ENCODE data around the gene ZNHIT6. TPM values are rescaled to one million over a fixed set of nuclear protein-coding genes. Genes with fewer than 3 reads are reported as not detected.

Gene ZNHIT6
- total RNA-seq, 4 donors from 2014 or later, result 11.0 to 13.8 (median 12.5) TPM

- H3K27me3 ChIP-seq, result no peaks in the 10 kb centered on the region
- no peak overlapping the region for H3K27ac ChIP-seq
- no peaks in the 10 kb centered on the region for H3K4me1 ChIP-seq
- no peak for DNase-seq (ENCODE audit: low spot score in 2 of 2)
- H3K36me3 ChIP-seq, result no peaks in the 10 kb centered on the region
- no peak overlapping the region for H3K4me3 ChIP-seq
- whole genome bisulfite sequencing, result 97% methylated on average over 3 of the region's 3 CpGs
- H3K9me3 ChIP-seq, result no peaks in the 10 kb centered on the region
- no peak for TF ChIP-seq EP300 (IDR thresholded peaks at IDR 0.05)
Measured at GRCh38 chr1:85604298-85604997, 103.8 kb downstream of the ZNHIT6 start.

DNA sequence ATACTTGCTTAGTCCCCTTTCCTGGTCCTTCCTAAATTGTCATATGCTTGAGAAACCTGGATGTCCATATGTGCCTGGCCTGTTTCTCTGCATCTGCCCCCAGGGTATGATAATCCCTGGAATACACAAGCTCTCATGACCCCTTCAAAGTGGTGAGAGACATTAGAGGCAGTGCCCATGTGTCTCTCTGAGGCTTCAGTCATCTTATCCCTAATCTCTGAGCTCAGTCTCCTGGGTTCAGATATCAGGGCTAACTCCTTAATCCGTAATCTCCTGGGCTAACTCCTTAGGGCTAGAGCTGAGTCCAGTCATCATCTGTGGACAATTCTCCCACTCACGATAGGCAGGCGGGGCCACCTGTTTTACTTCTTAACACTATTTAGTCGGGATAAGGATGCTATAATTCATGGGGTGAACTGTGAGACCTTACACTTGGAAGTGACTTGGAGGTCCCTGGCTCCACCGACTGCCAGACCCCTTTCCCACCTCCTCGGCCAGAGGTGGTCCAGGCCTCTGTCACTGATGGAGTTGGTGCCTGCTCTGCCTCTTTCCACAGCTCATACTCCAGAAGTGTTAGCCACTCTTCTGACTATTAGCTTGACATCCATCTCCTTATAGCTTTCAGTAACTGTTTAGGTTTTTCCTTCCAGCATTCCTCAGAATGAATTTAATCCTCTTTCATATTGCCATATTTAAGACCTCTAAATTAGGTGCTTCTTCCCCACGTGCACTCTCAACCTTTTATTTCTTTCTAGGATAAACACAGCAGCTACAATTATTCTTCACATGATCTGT lies 105.0 kb downstream of the ZNHIT6 start:
- Histone ChIP-seq H3K27me3 (no peaks in the 10 kb centered on the region), H3K4me1 (no peaks in the 10 kb centered on the region), H3K27ac (no peak overlapping the region), H3K4me3 (no peak overlapping the region), H3K9me3 (no peaks in the 10 kb centered on the region), H3K36me3 (no peaks in the 10 kb centered on the region)
- 87% methylated on average over 7 of the region's 7 CpGs for WGBS
- TF ChIP-seq POLR2A (IDR thresholded peaks at IDR 0.05), result no peak
- no peak for TF ChIP-seq POLR2AphosphoS5 (IDR thresholded peaks at IDR 0.05)
- TF ChIP-seq EP300 (IDR thresholded peaks at IDR 0.05), result no peak
- no peak for TF ChIP-seq CTCF (IDR thresholded peaks at IDR 0.05)
- no peak for DNase-seq (ENCODE audit: low spot score in 2 of 2)

- 92% methylated on average over 4 of the region's 4 CpGs for WGBS
- no peak for TF ChIP-seq POLR2AphosphoS5 (IDR thresholded peaks at IDR 0.05)
- no peak for TF ChIP-seq CTCF (IDR thresholded peaks at IDR 0.05)
- no peak for TF ChIP-seq EP300 (IDR thresholded peaks at IDR 0.05)
- no peak for TF ChIP-seq POLR2A (IDR thresholded peaks at IDR 0.05)
Measured at GRCh38 chr1:85602571-85602970, 105.7 kb downstream of the ZNHIT6 start.

DNA sequence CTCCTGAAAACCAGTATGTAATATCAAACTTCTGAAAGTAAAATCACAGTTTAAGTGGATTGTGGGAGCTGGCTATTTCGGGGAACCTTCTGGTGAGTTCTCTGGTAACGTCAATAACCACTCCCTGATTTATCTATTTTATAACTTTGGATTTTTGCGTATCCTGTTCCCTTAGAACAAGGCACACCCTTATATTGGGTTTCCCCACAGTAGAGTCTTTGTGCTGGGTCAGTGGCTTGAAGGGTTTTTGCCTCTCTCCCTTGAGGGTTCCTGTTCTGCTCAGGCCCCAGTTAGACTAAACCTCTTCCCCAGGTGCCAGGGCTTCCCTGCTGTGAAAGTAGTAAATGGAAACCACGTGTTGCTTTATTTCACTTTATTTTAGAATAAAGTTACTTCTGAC lies 106.3 kb downstream of the ZNHIT6 start:
- Histone ChIP-seq H3K4me3 (no peak overlapping the region), H3K36me3 (no peaks in the 10 kb centered on the region), H3K9me3 (no peaks in the 10 kb centered on the region), H3K4me1 (no peaks in the 10 kb centered on the region), H3K27me3 (no peaks in the 10 kb centered on the region), H3K27ac (no peak overlapping the region)
- whole genome bisulfite sequencing, result 77% methylated on average over 4 of the region's 4 CpGs
- no peak for DNase-seq (ENCODE audit: low spot score in 2 of 2)
- TF ChIP-seq EP300 (IDR thresholded peaks at IDR 0.05) (no peak), POLR2A (IDR thresholded peaks at IDR 0.05) (no peak), POLR2AphosphoS5 (IDR thresholded peaks at IDR 0.05) (no peak), CTCF (IDR thresholded peaks at IDR 0.05) (no peak)

More at GRCh38 chr1:85602571-85602970, 105.7 kb downstream of the ZNHIT6 start:
- H3K9me3 ChIP-seq, result no peaks in the 10 kb centered on the region
- H3K27me3 ChIP-seq, result no peaks in the 10 kb centered on the region
- H3K27ac ChIP-seq, result no peak overlapping the region
- H3K36me3 ChIP-seq, result no peaks in the 10 kb centered on the region
- no peak overlapping the region for H3K4me3 ChIP-seq
- no peaks in the 10 kb centered on the region for H3K4me1 ChIP-seq
- no peak for DNase-seq (ENCODE audit: low spot score in 2 of 2)

DNA sequence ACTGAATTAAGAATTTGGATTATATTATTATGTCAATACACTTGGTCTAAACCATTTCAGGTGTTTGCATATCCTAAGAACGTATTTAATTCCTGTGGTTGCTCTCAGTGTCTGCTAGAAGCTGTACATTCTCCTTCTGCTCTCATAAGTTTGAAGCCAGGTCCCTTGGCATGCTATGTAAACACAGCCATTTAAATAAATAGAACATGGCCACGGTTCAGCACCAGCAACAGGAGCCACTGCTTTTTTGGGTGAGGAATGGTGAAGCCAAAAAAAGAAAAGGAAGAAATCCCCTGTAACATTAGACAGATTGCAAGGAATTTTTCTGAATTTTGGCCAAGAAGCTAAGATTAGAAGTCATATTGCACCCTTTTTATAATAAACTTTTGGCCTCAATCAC lies 108.6 kb downstream of the ZNHIT6 start:
- Histone ChIP-seq H3K27me3 (no peaks in the 10 kb centered on the region), H3K27ac (no peak overlapping the region), H3K9me3 (no peaks in the 10 kb centered on the region), H3K4me3 (no peak overlapping the region), H3K36me3 (no peaks in the 10 kb centered on the region), H3K4me1 (no peaks in the 10 kb centered on the region)
- WGBS, result 59% methylated on average over 2 of the region's 2 CpGs
- no peak for TF ChIP-seq EP300 (IDR thresholded peaks at IDR 0.05)
- TF ChIP-seq POLR2AphosphoS5 (IDR thresholded peaks at IDR 0.05), result no peak
- TF ChIP-seq POLR2A (IDR thresholded peaks at IDR 0.05), result no peak
- TF ChIP-seq CTCF (IDR thresholded peaks at IDR 0.05), result no peak
- no peak for DNase-seq (ENCODE audit: low spot score in 2 of 2)

Other genes with a start within 250 kb of the ZNHIT6 start
- gene DDAH1, start 243.3 kb downstream of the ZNHIT6 start, total RNA-seq, result 10 to 100 TPM; 10.4 to 19.6 (median 15.5) TPM
- gene CCN1, start 127.7 kb downstream of the ZNHIT6 start, total RNA-seq, result 100 to 1,000 TPM in 2 of 4 donors, 10 to 100 TPM in 2; 88.0 to 236 (median 105) TPM

All from suprapubic skin (tissue), 4 donors.